Activated B cell treated with CpG ODN at 0.5 μM for 24 hours (primary cell): ENCODE data around the gene RORC. TPM values are rescaled to one million over a fixed set of nuclear protein-coding genes. Genes with fewer than 3 reads are reported as not detected.

Experiments used
- ATAC-seq: fragments of 200-7000 bp; cut with Tn5 transposase; one replicate; pipeline ENCODE4 v1.10.0; 2021; ENCODE audit warnings: low read depth, mild to moderate bottlenecking, moderate library complexity
- CTCF ChIA-PET: fragments of 350-600 bp; sonication (Branson Sonifier 250); formaldehyde crosslinking; loops from one replicate; lab custom pipeline; 2021; ENCODE audit warnings: antibody characterized with exemption; lab: Charles Lee
- POLR2A ChIA-PET: fragments of 350-600 bp; sonication (Branson Sonifier 250); formaldehyde crosslinking; loops from one replicate; lab custom pipeline; 2021; ENCODE audit warnings: antibody characterized with exemption; lab: Charles Lee
- DNase-seq: peaks from one replicate; pipeline ENCODE4 v3.0.0; 2022
- H3K27ac Mint-ChIP-seq: one replicate; pipeline ENCODE4 v1.8.0; 2020; ENCODE audit warnings: mixed read lengths
- H3K27me3 Mint-ChIP-seq: one replicate; pipeline ENCODE4 v1.8.0; 2021; ENCODE audit warnings: mixed read lengths
- H3K36me3 Mint-ChIP-seq: one replicate; pipeline ENCODE4 v1.8.0; 2021; ENCODE audit warnings: low read depth, mixed read lengths
- H3K4me1 Mint-ChIP-seq: one replicate; pipeline ENCODE4 v1.8.0; 2021; ENCODE audit warnings: mixed read lengths
- H3K4me3 Mint-ChIP-seq: one replicate; pipeline ENCODE4 v1.8.0; 2020; ENCODE audit warnings: mild to moderate bottlenecking, mixed read lengths
- H3K9me3 Mint-ChIP-seq: one replicate; pipeline ENCODE4 v1.8.0; 2020; ENCODE audit warnings: mixed read lengths
- CTCF ChIP-seq: fragments of 200-600 bp; IDR thresholded peaks from one replicate; pipeline ENCODE4 v1.8.0; 2022; ENCODE audit warnings: antibody characterized with exemption, mild to moderate bottlenecking
- intact Hi-C: fragments of 100-400 bp; cut with micrococcal nuclease; formaldehyde crosslinking; loops from one replicate; pipeline ENCODE4 v1.15.1; 2024
- total RNA-seq: library from RNA; stranded (reverse); gene quantifications from 2 replicates; pipeline ENCODE4 v1.2.3, GENCODE V29; 2022

Gene RORC
- total RNA-seq, 1 donor from 2014 or later: 0.09 TPM

- Mint-ChIP-seq H3K9me3 (no peaks in the 10 kb centered on the region), H3K36me3 (no peaks in the 10 kb centered on the region), H3K4me3 (no peak overlapping the region), H3K27me3 (peaks cover 13% of the 10 kb centered on the region), H3K27ac (no peak overlapping the region), H3K4me1 (peaks cover 4% of the 10 kb centered on the region)
- TF ChIP-seq CTCF: no peak
- intact Hi-C loops: no loop called here
- DNase-seq (no peak), ATAC-seq (no peak)
- CTCF ChIA-PET: no interaction called here
- POLR2A ChIA-PET: no interaction called here
Measured at GRCh38 chr1:151813271-151813977, 18.2 kb downstream of the RORC start.

- ChIA-PET CTCF (no interaction called here), POLR2A (no interaction called here)
- DNase-seq (no peak), ATAC-seq (no peak)
- no peaks in the 10 kb centered on the region for H3K4me1 Mint-ChIP-seq
- no peak overlapping the region for H3K4me3 Mint-ChIP-seq
- H3K27ac Mint-ChIP-seq: no peak overlapping the region
- peaks cover 5% of the 10 kb centered on the region for H3K27me3 Mint-ChIP-seq
- no peaks in the 10 kb centered on the region for H3K36me3 Mint-ChIP-seq
- intact Hi-C loops: no loop called here
- no peak for TF ChIP-seq CTCF
- no peaks in the 10 kb centered on the region for H3K9me3 Mint-ChIP-seq
Measured at GRCh38 chr1:151811181-151811580, 20.4 kb downstream of the RORC start.

GRCh38 chr1:151809985-151810556, 21.5 kb downstream of the RORC start:
- H3K27me3 Mint-ChIP-seq: peaks cover 2% of the 10 kb centered on the region
- DNase-seq: no peak
- no peak for ATAC-seq
- H3K4me3 Mint-ChIP-seq: no peak overlapping the region
- no peaks in the 10 kb centered on the region for H3K9me3 Mint-ChIP-seq
- ChIA-PET CTCF (no interaction called here), POLR2A (no interaction called here)
- intact Hi-C loops: no loop called here
- no peaks in the 10 kb centered on the region for H3K4me1 Mint-ChIP-seq
- no peaks in the 10 kb centered on the region for H3K36me3 Mint-ChIP-seq
- no peak overlapping the region for H3K27ac Mint-ChIP-seq
- TF ChIP-seq CTCF: no peak

GRCh38 chr1:151809290-151809984, 22.2 kb downstream of the RORC start:
- H3K36me3 Mint-ChIP-seq: no peaks in the 10 kb centered on the region
- no peak overlapping the region for H3K4me3 Mint-ChIP-seq
- H3K27me3 Mint-ChIP-seq: peaks cover 2% of the 10 kb centered on the region
- intact Hi-C loops: no loop called here
- ChIA-PET POLR2A (no interaction called here), CTCF (no interaction called here)
- ATAC-seq: no peak
- no peak overlapping the region for H3K27ac Mint-ChIP-seq
- H3K9me3 Mint-ChIP-seq: no peaks in the 10 kb centered on the region
- peaks cover 2% of the 10 kb centered on the region for H3K4me1 Mint-ChIP-seq
- no peak for TF ChIP-seq CTCF
- no peak for DNase-seq

- Mint-ChIP-seq H3K9me3 (no peaks in the 10 kb centered on the region), H3K4me1 (peaks cover 8% of the 10 kb centered on the region), H3K27ac (no peak overlapping the region), H3K4me3 (no peak overlapping the region), H3K36me3 (no peaks in the 10 kb centered on the region), H3K27me3 (peaks cover 2% of the 10 kb centered on the region)
- intact Hi-C loops: no loop called here
- ATAC-seq (no peak), DNase-seq (no peak)
- ChIA-PET CTCF (no interaction called here), POLR2A (no interaction called here)
- TF ChIP-seq CTCF: no peak
Measured at GRCh38 chr1:151807766-151808165, 23.8 kb downstream of the RORC start.
